GM12878 (cell line): ENCODE data around the gene LYPD5. TPM values are rescaled to one million over a fixed set of nuclear protein-coding genes. Genes with fewer than 3 reads are reported as not detected.

Experiments
- BCL11A ChIP-seq: IDR thresholded peaks from 2 replicates; pipeline ENCODE4 v1.6.1; 2011; ENCODE audit warnings: low read depth, low read length
- CBX3 ChIP-seq: fragments of 200-600 bp; sonication (generic); IDR thresholded peaks from 2 replicates; pipeline ENCODE4 v1.6.1; 2016; ENCODE audit warnings: low read depth, borderline replicate concordance
- CBX5 ChIP-seq: sonication (generic); IDR thresholded peaks from 2 replicates; pipeline ENCODE4 v1.6.1; 2016; ENCODE audit warnings: low read depth, moderate library complexity, mild to moderate bottlenecking, inconsistent platforms
- CEBPB ChIP-seq, 2 experiments: fragments of 150-350 bp in 1 of 2; IDR thresholded peaks; 2 replicates each; pipeline ENCODE4 v1.6.1; 2012 to 2014; ENCODE audit warnings: low read depth in 2 of 2, low read length in 2 of 2, borderline replicate concordance in 1 of 2, inconsistent platforms in 1 of 2
- CHD2 ChIP-seq: IDR thresholded peaks from 2 replicates; pipeline ENCODE4 v1.6.1; 2011; ENCODE audit warnings: low read depth, low read length, improper control_type of control experiment, borderline replicate concordance
- DPF2 ChIP-seq: fragments of 450-650 bp; IDR thresholded peaks from 2 replicates; pipeline ENCODE4 v1.6.1; 2017; ENCODE audit warnings: mild to moderate bottlenecking
- JUNB ChIP-seq: IDR thresholded peaks from 2 replicates; pipeline ENCODE4 v1.6.1; 2016; ENCODE audit warnings: antibody characterized with exemption, mild to moderate bottlenecking
- NFYA ChIP-seq: IDR thresholded peaks from 2 replicates; pipeline ENCODE4 v1.6.1; 2011; ENCODE audit warnings: low read depth, mild to moderate bottlenecking, low read length, improper control_type of control experiment, borderline replicate concordance
- PAX5 ChIP-seq: IDR thresholded peaks from 2 replicates; pipeline ENCODE4 v1.6.1; 2011; ENCODE audit warnings: low read depth, low read length, borderline replicate concordance
- RBBP5 ChIP-seq: fragments of 200-600 bp; sonication (generic); conservative IDR thresholded peaks from 2 replicates; pipeline ENCODE4 v1.6.1; 2016
- STAT1 ChIP-seq: fragments of 450-650 bp; conservative IDR thresholded peaks from 2 replicates; pipeline ENCODE4 v1.6.1; 2014; ENCODE audit warnings: antibody characterized with exemption, mild to moderate bottlenecking
- ZNF274 ChIP-seq: IDR thresholded peaks from one replicate; pipeline ENCODE4 v1.8.0; 2011; ENCODE audit not compliant: insufficient read length, insufficient read depth
- polyA plus RNA-seq, 11 experiments: library from polyadenylated mRNA; depleted of rRNA in 4 of 11; unstranded in 6 of 11; stranded (reverse) in 5 of 11; fragments of >200 nt; fragmentation: Nextera tagmentation in 4 of 11; fragmentation: Illumina TruSeq in 1 of 11; extraction: Ambion mirVana in 4 of 11; extraction: Trizol in 1 of 11; gene quantifications; 1 replicate in 1 of 11; 2 replicates in 10 of 11; pipeline versions ENCODE4 v1.2.1 to v1.2.3, GENCODE V29; 2011 to 2016; ENCODE audit warnings: inconsistent platforms in 2 of 11, missing spikeins in 2 of 11, low read depth in 1 of 11
- total RNA-seq, 4 experiments: library from RNA; depleted of rRNA in 3 of 4; stranded (reverse); fragments of >200 nt in 3 of 4; fragmentation: Illumina TruSeq in 1 of 4; extraction: Trizol in 1 of 4; gene quantifications; 2 replicates each; pipeline versions ENCODE4 v1.2.1 to v1.2.3, GENCODE V29; 2013 to 2021
- TF ChIP-seq, protein P1 (sequence below): IDR thresholded peaks from 2 replicates; pipeline ENCODE4 v1.6.1; 2012; ENCODE audit warnings: low read depth, low read length, improper control_type of control experiment
- TF ChIP-seq, protein P2 (sequence below): IDR thresholded peaks from 2 replicates; pipeline ENCODE4 v1.6.1; 2012; ENCODE audit warnings: mild to moderate bottlenecking, low read depth, low read length
- TF ChIP-seq, protein P3 (sequence below): fragments of 450-650 bp; formaldehyde crosslinking; IDR thresholded peaks from 2 replicates; pipeline ENCODE4 v1.4.0; 2022; ENCODE audit warnings: mild to moderate bottlenecking, moderate library complexity
- TF ChIP-seq, protein P4 (sequence below): IDR thresholded peaks from 2 replicates; pipeline ENCODE4 v1.6.1; 2011; ENCODE audit warnings: low read depth, mild to moderate bottlenecking, low read length, moderate library complexity, borderline replicate concordance; ENCODE audit errors: extremely low read depth
- TF ChIP-seq, protein P5 (sequence below): fragments of 450-650 bp; IDR thresholded peaks from 2 replicates; pipeline ENCODE4 v1.6.1; 2018; ENCODE audit warnings: borderline replicate concordance, mild to moderate bottlenecking; ENCODE audit not compliant: partially characterized antibody

LYPD5 gene
- total and polyA plus RNA-seq, 10 of the 15 experiments (the other 5 are each of a cell fraction or from before 2014, with no cell fraction given): 0.04 to 2.2 (median 0.69) TPM; not detected in 1

DNA sequence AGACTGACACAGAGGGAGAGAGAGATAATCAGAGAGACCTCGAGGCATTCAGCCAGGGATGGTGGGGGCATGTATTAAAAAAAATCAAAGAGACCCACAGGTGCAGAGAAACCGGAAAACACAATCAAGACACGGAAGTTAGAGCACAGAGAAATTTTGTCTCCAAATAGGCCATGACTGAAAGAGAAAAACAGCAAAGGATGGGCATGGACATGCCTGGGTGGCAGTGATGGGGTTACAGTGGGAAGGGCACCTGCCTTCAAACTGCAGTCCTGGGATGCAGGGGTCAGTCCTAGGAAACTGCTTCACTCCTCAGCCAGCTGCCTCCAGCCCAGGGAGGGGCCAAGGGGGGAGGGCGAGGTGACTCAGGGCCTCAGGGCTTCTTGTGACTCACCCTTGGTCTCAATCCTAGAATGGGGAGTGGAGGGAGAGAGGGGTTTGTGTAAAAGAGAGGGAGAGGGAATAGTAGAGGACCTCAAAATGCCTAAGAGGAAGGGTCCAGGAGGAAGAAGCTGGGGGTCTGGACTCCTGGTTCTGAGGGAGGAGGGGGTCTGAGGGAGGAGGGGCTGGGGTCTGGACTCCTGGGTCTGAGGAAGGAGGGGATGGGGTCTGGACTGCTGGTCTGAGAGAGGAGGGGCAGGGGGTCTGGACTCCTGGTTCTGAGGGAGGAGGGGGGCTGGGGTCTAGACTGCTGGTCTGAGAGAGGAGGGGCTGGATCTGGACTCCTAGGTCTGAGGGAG, 17.8 kb downstream of the LYPD5 start (continued):
- TF ChIP-seq, protein P1, sequence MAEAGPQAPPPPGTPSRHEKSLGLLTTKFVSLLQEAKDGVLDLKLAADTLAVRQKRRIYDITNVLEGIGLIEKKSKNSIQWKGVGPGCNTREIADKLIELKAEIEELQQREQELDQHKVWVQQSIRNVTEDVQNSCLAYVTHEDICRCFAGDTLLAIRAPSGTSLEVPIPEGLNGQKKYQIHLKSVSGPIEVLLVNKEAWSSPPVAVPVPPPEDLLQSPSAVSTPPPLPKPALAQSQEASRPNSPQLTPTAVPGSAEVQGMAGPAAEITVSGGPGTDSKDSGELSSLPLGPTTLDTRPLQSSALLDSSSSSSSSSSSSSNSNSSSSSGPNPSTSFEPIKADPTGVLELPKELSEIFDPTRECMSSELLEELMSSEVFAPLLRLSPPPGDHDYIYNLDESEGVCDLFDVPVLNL: no peak
- TF ChIP-seq CBX5 (no peak), DPF2 (no peak), NFYA (no peak), CHD2 (no peak), STAT1 (no peak), BCL11A (no peak), CBX3 (no peak), JUNB (peak; percentile 39), RBBP5 (no peak), PAX5 (peak; percentile 90; the same call in 1 of the 2 replicates), CEBPB (IDR thresholded peaks at IDR 0.05; ENCODE audit: borderline replicate concordance in 1 of 2, low read depth in 2 of 2, low read length in 2 of 2) (no peak), ZNF274 (no peak)
- TF ChIP-seq, protein P2, sequence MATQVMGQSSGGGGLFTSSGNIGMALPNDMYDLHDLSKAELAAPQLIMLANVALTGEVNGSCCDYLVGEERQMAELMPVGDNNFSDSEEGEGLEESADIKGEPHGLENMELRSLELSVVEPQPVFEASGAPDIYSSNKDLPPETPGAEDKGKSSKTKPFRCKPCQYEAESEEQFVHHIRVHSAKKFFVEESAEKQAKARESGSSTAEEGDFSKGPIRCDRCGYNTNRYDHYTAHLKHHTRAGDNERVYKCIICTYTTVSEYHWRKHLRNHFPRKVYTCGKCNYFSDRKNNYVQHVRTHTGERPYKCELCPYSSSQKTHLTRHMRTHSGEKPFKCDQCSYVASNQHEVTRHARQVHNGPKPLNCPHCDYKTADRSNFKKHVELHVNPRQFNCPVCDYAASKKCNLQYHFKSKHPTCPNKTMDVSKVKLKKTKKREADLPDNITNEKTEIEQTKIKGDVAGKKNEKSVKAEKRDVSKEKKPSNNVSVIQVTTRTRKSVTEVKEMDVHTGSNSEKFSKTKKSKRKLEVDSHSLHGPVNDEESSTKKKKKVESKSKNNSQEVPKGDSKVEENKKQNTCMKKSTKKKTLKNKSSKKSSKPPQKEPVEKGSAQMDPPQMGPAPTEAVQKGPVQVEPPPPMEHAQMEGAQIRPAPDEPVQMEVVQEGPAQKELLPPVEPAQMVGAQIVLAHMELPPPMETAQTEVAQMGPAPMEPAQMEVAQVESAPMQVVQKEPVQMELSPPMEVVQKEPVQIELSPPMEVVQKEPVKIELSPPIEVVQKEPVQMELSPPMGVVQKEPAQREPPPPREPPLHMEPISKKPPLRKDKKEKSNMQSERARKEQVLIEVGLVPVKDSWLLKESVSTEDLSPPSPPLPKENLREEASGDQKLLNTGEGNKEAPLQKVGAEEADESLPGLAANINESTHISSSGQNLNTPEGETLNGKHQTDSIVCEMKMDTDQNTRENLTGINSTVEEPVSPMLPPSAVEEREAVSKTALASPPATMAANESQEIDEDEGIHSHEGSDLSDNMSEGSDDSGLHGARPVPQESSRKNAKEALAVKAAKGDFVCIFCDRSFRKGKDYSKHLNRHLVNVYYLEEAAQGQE: no peak
- TF ChIP-seq, protein P3, sequence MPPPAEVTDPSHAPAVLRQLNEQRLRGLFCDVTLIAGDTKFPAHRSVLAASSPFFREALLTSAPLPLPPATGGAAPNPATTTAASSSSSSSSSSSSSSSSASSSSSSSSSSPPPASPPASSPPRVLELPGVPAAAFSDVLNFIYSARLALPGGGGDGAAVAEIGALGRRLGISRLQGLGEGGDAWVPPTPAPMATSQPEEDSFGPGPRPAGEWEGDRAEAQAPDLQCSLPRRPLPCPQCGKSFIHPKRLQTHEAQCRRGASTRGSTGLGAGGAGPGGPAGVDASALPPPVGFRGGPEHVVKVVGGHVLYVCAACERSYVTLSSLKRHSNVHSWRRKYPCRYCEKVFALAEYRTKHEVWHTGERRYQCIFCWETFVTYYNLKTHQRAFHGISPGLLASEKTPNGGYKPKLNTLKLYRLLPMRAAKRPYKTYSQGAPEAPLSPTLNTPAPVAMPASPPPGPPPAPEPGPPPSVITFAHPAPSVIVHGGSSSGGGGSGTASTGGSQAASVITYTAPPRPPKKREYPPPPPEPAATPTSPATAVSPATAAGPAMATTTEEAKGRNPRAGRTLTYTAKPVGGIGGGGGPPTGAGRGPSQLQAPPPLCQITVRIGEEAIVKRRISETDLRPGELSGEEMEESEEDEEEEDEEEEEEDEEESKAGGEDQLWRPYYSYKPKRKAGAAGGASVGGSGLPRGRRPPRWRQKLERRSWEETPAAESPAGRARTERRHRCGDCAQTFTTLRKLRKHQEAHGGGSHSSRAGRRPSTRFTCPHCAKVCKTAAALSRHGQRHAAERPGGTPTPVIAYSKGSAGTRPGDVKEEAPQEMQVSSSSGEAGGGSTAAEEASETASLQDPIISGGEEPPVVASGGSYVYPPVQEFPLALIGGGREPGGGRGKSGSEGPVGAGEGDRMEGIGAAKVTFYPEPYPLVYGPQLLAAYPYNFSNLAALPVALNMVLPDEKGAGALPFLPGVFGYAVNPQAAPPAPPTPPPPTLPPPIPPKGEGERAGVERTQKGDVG (CRISPR knock-in tag): no peak
- TF ChIP-seq, protein P4, sequence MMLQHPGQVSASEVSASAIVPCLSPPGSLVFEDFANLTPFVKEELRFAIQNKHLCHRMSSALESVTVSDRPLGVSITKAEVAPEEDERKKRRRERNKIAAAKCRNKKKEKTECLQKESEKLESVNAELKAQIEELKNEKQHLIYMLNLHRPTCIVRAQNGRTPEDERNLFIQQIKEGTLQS: no peak
- TF ChIP-seq, protein P5, sequence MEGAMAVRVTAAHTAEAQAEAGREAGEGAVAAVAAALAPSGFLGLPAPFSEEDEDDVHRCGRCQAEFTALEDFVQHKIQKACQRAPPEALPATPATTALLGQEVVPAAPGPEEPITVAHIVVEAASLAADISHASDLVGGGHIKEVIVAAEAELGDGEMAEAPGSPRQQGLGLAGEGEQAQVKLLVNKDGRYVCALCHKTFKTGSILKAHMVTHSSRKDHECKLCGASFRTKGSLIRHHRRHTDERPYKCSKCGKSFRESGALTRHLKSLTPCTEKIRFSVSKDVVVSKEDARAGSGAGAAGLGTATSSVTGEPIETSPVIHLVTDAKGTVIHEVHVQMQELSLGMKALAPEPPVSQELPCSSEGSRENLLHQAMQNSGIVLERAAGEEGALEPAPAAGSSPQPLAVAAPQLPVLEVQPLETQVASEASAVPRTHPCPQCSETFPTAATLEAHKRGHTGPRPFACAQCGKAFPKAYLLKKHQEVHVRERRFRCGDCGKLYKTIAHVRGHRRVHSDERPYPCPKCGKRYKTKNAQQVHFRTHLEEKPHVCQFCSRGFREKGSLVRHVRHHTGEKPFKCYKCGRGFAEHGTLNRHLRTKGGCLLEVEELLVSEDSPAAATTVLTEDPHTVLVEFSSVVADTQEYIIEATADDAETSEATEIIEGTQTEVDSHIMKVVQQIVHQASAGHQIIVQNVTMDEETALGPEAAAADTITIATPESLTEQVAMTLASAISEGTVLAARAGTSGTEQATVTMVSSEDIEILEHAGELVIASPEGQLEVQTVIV: no peak
